ENCODE data around the gene KRI1.

KRI1 gene

GRCh38 chr19:10565567-10566407 lies at the start of gene KRI1:
Gene KRI1, minus strand, starts transcription at chr19:10566010. Its CDS starts 11 bp downstream, at chr19:10565999.
- DNase-seq (ENCODE audit: low spot score): peak; percentile 97

- DNase-seq (ENCODE audit: low spot score): peak; percentile 59
These were observed 46.8 kb upstream of the KRI1 start for GRCh38 chr19:10612499-10613119.

GRCh38 chr19:10611907-10612306 lies 46.1 kb upstream of the KRI1 start:
- DNase-seq (ENCODE audit: low spot score): no peak

DNA sequence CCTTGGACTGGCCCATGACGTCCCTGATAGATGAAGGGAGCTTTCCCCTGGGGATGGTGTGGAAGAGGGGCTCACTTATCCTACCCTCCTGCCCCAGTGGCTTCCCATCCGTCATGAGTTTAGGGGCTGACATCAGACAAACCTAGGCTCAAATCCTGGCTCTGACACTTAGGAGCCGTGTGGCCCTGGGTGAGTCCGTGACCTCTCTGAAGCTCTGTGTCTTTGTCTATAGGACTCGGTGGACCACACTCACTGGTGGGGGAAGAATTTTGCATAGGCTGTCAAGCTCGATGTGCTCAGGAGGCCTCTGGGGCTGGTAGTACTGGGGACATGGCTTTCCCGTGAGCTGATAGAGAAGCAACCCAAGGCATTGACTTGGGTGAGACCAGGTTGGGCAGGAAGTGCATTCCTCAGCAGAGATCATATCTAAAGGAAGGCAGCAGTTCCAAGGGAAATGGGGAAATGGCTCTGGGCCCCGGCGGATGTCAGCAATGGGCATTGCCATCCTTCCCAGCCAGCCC lies 38.7 kb upstream of the KRI1 start:
- DNase-seq (ENCODE audit: low spot score): no peak

GRCh38 chr19:10603873-10604459 lies 38.2 kb upstream of the KRI1 start:
- no peak for DNase-seq (ENCODE audit: low spot score)

DNA sequence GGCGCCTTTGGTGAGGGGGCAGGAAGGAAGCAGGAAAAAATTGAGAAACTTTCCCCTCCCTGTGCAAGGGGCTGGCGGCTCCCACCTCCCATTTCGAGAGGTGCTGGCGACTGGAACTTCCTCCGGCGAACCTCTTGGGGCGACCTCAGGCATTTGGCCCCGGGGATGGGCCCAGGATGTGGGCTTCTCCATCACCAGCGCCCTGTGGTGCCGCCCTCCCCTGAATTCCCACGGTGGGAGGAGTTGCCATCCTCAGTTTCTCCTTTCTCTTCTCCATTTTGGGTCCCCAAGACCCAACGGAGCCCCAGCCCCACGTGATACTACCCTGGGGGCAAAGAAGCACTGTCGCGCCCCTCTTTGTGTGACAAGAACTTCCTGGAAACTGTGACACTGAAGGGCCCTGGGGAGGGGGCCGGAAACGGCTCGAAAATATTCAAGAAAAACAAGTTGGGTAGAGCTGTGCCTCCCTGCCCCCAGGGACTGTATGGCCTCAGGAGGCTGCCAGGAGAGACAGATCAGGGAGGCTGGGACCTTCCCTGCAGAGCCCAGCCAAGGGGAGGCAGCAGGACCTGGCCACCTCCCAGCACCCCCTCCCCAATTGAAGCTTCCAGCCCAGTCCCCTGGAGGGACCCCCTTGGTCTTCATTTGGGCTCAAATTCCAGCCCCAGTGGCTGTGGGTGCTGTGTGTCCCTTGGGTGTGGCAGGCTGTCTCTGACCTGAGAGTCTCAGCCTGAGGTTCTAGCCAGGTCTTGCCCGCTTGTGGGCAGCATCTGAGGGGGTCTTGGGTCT lies 37.5 kb upstream of the KRI1 start:
- no peak for DNase-seq (ENCODE audit: low spot score)

GRCh38 chr19:10602330-10603083 lies 36.7 kb upstream of the KRI1 start:
- peak; percentile 82 for DNase-seq (ENCODE audit: low spot score)

DNA sequence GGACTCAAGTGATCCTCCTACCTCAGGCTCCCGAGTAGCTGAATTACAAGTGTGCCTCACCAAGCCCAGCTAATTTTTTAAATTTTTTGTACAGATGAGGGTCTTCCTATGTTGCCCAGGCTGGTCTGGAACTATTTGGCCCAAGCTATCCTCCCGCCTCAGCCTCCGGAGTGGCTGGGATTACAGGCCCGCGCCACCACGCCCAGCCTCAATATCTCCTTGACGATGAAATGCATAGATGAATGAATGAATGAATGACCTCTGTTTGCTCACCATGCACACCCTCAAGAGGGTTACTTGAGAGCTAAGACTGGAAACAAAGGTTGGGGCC lies 36.2 kb upstream of the KRI1 start:
- DNase-seq (ENCODE audit: low spot score): no peak

- no peak for DNase-seq (ENCODE audit: low spot score)
These were observed 34.3 kb upstream of the KRI1 start for GRCh38 chr19:10600149-10600548.

DNA sequence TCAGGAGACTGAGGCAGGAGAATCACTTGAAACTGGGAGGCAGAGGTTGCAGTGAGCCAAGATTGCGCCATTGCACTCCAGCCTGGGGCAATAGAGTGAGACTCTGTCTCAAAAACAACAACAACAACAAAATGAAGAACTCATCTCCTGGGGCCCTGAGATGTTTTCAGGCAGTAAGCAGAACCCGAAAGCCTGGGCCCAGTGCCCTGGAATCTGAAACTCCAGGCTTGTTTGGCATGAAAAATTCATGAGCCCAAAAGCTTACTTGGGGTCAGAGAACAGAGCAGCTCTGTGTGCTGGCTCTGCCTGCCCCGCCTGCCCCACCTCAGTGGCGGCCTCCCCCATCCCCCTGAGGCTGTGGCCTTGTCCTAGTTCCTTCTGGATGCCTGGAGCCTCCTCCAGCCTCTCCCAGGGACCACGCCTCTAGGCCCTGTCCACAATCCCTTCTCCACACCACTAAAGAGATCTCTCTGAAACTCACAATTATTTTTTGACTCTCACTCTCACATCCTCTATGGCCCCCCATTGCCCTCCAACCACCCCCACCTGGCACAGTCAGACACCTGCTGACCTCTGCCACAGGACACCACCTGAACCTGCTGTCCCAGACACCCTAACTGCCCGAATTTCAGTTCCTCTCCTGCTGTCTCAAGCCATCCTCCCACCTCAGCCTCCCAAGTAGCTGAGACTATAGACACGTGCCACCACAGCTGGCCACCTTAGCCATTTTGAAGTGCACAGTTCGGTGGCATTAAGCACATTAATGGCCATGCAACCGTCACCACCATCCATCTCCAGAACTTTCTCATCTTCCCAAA lies 28.2 kb upstream of the KRI1 start:
- peak; percentile 67 for DNase-seq (ENCODE audit: low spot score)

DNA sequence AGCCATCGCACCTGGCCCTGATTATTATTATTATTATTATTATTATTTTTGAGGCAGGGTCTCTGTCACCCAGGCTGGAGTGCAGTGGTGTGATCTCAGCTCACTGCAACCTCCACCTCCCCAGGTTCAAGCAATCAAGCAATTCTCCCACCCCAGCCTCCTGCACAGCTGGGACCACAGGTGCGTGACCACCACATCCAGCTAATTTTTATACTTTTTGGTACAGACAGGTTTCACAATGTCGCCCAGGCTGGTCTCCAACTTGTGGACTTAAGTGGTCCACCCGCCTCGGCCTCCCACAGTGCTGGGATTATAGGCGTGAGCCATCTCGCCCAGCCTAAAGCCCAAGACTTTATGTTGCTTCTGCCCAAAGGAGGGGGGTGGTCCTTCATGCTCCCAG lies 27.3 kb upstream of the KRI1 start:
- DNase-seq (ENCODE audit: low spot score): no peak

DNA sequence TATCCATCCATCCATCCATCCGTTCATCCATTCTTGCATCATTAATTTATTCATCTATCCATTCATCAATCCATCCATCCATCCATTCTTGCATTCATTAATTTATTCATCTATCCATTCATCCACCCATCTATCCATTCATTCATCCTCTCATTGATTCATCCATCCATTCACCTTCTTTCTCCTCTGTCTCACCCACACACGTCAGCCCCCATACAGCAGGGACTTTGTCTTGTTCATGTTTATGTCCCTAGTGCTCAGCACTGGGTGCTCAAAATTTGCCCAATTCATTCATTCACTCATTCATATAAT lies 22.0 kb upstream of the KRI1 start:
- no peak for DNase-seq (ENCODE audit: low spot score)

GRCh38 chr19:10587022-10587838 lies 21.4 kb upstream of the KRI1 start, which contains the start of gene AP1M2:
Gene AP1M2, minus strand, starts transcription at chr19:10587312. Its CDS starts 81 bp downstream, at chr19:10587231.
- no peak for DNase-seq (ENCODE audit: low spot score)

GRCh38 chr19:10586396-10586795 lies 20.6 kb upstream of the KRI1 start:
- no peak for DNase-seq (ENCODE audit: low spot score)

GRCh38 chr19:10583036-10583776 lies 17.4 kb upstream of the KRI1 start:
- DNase-seq (ENCODE audit: low spot score): no peak

GRCh38 chr19:10582091-10582490 lies 16.3 kb upstream of the KRI1 start:
- no peak for DNase-seq (ENCODE audit: low spot score)

DNA sequence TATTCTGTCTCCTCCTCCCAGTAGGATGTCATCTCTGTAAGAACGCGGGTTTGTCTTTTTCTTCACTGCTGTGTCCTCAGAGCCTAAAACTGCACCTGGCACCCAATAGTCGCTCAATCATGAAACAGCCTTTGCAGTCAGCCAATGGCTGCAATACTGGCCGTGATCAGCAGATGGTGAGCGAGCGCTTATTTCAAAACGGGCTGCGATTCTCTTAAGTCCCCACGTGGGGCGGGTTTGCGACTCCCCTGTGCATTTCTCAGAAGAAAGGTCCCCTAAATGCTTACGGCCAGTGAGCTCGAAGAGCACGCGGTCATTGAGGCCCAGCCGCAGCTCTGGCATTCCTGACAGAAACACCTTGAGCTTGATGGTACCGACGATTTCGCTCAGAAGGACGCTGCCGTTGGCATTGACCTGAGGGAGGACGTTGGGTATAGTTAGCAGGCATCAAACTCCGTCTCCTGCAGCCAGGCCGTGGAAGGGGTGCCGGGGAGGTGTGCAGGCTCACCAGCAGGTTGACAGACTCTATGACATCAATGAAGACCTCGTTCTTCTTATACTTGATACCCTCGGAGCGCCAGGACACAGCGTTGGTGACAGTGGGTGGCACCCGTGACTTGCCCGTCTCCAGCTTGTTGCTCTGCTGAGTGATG lies 15.3 kb upstream of the KRI1 start:
- peak; percentile 87 for DNase-seq (ENCODE audit: low spot score)

GRCh38 chr19:10577951-10578350 lies 12.1 kb upstream of the KRI1 start:
- DNase-seq (ENCODE audit: low spot score): no peak

Measured in putamen (tissue), 1 donor.